Heart left ventricle (tissue), 13 donors: ENCODE data around the gene TMEM52B.

Source experiments
- POLR2A ChIP-seq, 2 donors: fragments of 450-650 bp; IDR thresholded peaks; one replicate each; pipeline ENCODE4 v1.6.1; 2017; ENCODE audit warnings: antibody characterized with exemption in 2 of 2, mild to moderate bottlenecking in 2 of 2, moderate library complexity in 2 of 2
- TF ChIP-seq, protein P1 (sequence below), 12 donors: fragments of 200-600 bp; sonication (generic) in 4 of 12; IDR thresholded peaks; one replicate each; pipeline versions ENCODE4 v1.5.0 to v1.8.0; 2018 to 2022; ENCODE audit warnings: antibody characterized with exemption in 12 of 12, mild to moderate bottlenecking in 5 of 12
- donor health status: ischemic (EF 13 %, LVEDD 7.1; RV severe dilation, severe dysfunction).
- donor health status: DM: no; HTN: yes; CAD: no.
- donor health status: DM: no; HTN: no; CAD: no.
- donor health status: ischemic (EF 25% LVEDD 6.9; RV normal size, moderate dysfunction).
- donor health status: ischemic (EF 25% LVEDD 5.7; RV mildly dilated, moderate dysfunction).
- donor health status: ischemic (EF 35%, LVEDD 5.7; RV mildly dilated, moderate dysfunction).
- donor health status: nonischemic (EF 11% LVEDD 7.7; RV severe dilation, severe dysfunction).
- donor health status: DM: yes; HTN: yes; CAD: no.
- donor health status: PGD.
- donor health status: ischemic (EF 29% LVEDD 5.4; RV normal size, mild dysfunction).
- donor health status: nonischemic (EF 23%, LVEDD 6.1; RV moderate dilation, normal function).

GRCh38 chr12:10165421-10165820 lies 13.4 kb upstream of the TMEM52B start:
- TF ChIP-seq, protein P1, sequence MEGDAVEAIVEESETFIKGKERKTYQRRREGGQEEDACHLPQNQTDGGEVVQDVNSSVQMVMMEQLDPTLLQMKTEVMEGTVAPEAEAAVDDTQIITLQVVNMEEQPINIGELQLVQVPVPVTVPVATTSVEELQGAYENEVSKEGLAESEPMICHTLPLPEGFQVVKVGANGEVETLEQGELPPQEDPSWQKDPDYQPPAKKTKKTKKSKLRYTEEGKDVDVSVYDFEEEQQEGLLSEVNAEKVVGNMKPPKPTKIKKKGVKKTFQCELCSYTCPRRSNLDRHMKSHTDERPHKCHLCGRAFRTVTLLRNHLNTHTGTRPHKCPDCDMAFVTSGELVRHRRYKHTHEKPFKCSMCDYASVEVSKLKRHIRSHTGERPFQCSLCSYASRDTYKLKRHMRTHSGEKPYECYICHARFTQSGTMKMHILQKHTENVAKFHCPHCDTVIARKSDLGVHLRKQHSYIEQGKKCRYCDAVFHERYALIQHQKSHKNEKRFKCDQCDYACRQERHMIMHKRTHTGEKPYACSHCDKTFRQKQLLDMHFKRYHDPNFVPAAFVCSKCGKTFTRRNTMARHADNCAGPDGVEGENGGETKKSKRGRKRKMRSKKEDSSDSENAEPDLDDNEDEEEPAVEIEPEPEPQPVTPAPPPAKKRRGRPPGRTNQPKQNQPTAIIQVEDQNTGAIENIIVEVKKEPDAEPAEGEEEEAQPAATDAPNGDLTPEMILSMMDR (IDR thresholded peaks at IDR 0.05) = no peak
- no peak for TF ChIP-seq POLR2A (IDR thresholded peaks at IDR 0.05)
